PC-3 (cell line): ENCODE measurements around the gene C1orf185. TPM values are rescaled to one million over a fixed set of nuclear protein-coding genes. Genes with fewer than 3 reads are reported as not detected.

Experiments
- ATAC-seq: fragments of 200-7000 bp; cut with Tn5 transposase; 2 replicates; pipeline ENCODE4 v1.9.1; 2020; ENCODE audit warnings: mild to moderate bottlenecking, moderate library complexity
- BruUV-seq: library from RNA; stranded (reverse); fragments of 400-500 nt; replicated peaks from 2 replicates; lab custom pipeline; 2021; lab: Mats Ljungman, UMichigan
- CTCF ChIA-PET: fragments of 300-600 bp; sonication (Branson Sonifier 250); formaldehyde crosslinking; loops from one replicate; lab custom pipeline; 2022; ENCODE audit warnings: antibody characterized with exemption; lab: Charles Lee
- POLR2A ChIA-PET: fragments of 300-600 bp; sonication (Branson Sonifier 250); formaldehyde crosslinking; loops from one replicate; lab custom pipeline; 2022; ENCODE audit warnings: antibody characterized with exemption; ENCODE audit not compliant: unreplicated experiment; lab: Charles Lee
- DNase-seq: peaks from one replicate; pipeline ENCODE4 v3.0.0-alpha.2; 2015
- H2AFZ ChIP-seq: fragments of 300-600 bp; sonication (generic); 2 replicates; pipeline ENCODE4 v1.6.0; 2016; ENCODE audit warnings: antibody characterized with exemption, low read length
- H3F3A ChIP-seq: fragments of 300-600 bp; sonication (generic); one replicate; pipeline ENCODE4 v1.6.0; 2017; ENCODE audit warnings: antibody characterized with exemption, low read length, control low read depth, mild to moderate bottlenecking; ENCODE audit not compliant: unreplicated experiment
- H3K27ac ChIP-seq: fragments of 300-600 bp; sonication (generic); 2 replicates; pipeline ENCODE4 v1.5.1; 2016; ENCODE audit warnings: mild to moderate bottlenecking, low read length
- H3K27me3 ChIP-seq: fragments of 300-600 bp; sonication (generic); 2 replicates; pipeline ENCODE4 v1.6.1; 2016; ENCODE audit warnings: low read length, mixed read lengths
- H3K36me3 ChIP-seq: fragments of 300-600 bp; sonication (generic); 2 replicates; pipeline ENCODE4 v1.6.1; 2016; ENCODE audit warnings: low read depth, mixed run types, low read length, mixed read lengths
- H3K4me1 ChIP-seq: fragments of 300-600 bp; sonication (generic); 2 replicates; pipeline ENCODE4 v1.5.1; 2016; ENCODE audit warnings: low read length; ENCODE audit not compliant: insufficient read depth
- H3K4me2 ChIP-seq: fragments of 300-600 bp; sonication (generic); 2 replicates; pipeline ENCODE4 v1.6.0; 2016; ENCODE audit warnings: low read length
- H3K4me3 ChIP-seq: fragments of 300-600 bp; sonication (generic); 2 replicates; pipeline ENCODE4 v1.5.1; 2016; ENCODE audit warnings: mild to moderate bottlenecking, low read length, mixed read lengths
- H3K79me2 ChIP-seq: fragments of 300-600 bp; sonication (generic); 2 replicates; pipeline ENCODE4 v1.6.1; 2017; ENCODE audit warnings: low read length, mixed read lengths
- H3K9ac ChIP-seq: fragments of 300-600 bp; sonication (generic); 2 replicates; pipeline ENCODE4 v1.6.0; 2016; ENCODE audit warnings: mild to moderate bottlenecking, low read length
- H3K9me2 ChIP-seq: fragments of 300-600 bp; sonication (generic); replicated peaks from 2 replicates; pipeline ENCODE4 v1.6.1; 2016; ENCODE audit warnings: mixed run types, low read length, mixed read lengths
- H3K9me3 ChIP-seq: fragments of 300-600 bp; sonication (generic); 2 replicates; pipeline ENCODE4 v1.6.1; 2016; ENCODE audit warnings: low read length, mixed read lengths
- H4K20me1 ChIP-seq: fragments of 300-600 bp; sonication (generic); 2 replicates; pipeline ENCODE4 v1.6.1; 2016; ENCODE audit warnings: low read length, mixed read lengths
- EZH2 ChIP-seq: fragments of 300-600 bp; sonication (generic); IDR thresholded peaks from one replicate; pipeline ENCODE4 v1.6.1; 2017; ENCODE audit warnings: antibody characterized with exemption, mild to moderate bottlenecking, low read length; ENCODE audit not compliant: unreplicated experiment
- EZH2phosphoT487 ChIP-seq: fragments of 300-600 bp; sonication (generic); IDR thresholded peaks from 2 replicates; pipeline ENCODE4 v1.6.1; 2018; ENCODE audit warnings: mild to moderate bottlenecking, antibody characterized with exemption, low read length, borderline replicate concordance
- intact Hi-C: fragments of 100-400 bp; cut with micrococcal nuclease; formaldehyde crosslinking; loops from 2 replicates; pipeline ENCODE4 v1.9.0; 2023
- total RNA-seq: library from RNA; depleted of rRNA; stranded (reverse); fragments of >200 nt; gene quantifications from 2 replicates; pipeline ENCODE4 v1.2.3, GENCODE V29; 2014
- TF ChIP-seq, protein P1 (sequence below): fragments of 300-600 bp; sonication (generic); conservative IDR thresholded peaks from 2 replicates; pipeline ENCODE4 v1.5.1; 2017; ENCODE audit warnings: antibody characterized with exemption, low read depth, mild to moderate bottlenecking, low read length

C1orf185 gene
- total RNA-seq, 1 experiment from 2014 or later, result not detected

GRCh38 chr1:51071291-51072042, 30.6 kb upstream of the C1orf185 start:
- peak; percentile 61 for ATAC-seq
- peak overlapping the region; percentile 49 for H3K4me3 ChIP-seq
- no peaks in the 10 kb centered on the region for H3K36me3 ChIP-seq
- H3K27me3 ChIP-seq, result no peaks in the 10 kb centered on the region
- peak; percentile 59 for DNase-seq
- H3K4me2 ChIP-seq, result peak overlapping the region; percentile 69
- no peaks in the 10 kb centered on the region for H3K79me2 ChIP-seq
- peaks cover 8% of the 10 kb centered on the region for H3F3A ChIP-seq
- peak overlapping the region; percentile 47 for H3K9ac ChIP-seq
- ChIA-PET CTCF (interaction anchor here (1.1 kb wide), 1 partner anchor 17 kb away, joined by 3 read pairs; no protein-coding TSS in a partner anchor), POLR2A (interaction anchor here (0.5 to 0.6 kb wide), 2 partner anchors 208 to 249 kb away, joined by 4 to 17 read pairs; no protein-coding TSS in a partner anchor)
- TF ChIP-seq, protein P1, sequence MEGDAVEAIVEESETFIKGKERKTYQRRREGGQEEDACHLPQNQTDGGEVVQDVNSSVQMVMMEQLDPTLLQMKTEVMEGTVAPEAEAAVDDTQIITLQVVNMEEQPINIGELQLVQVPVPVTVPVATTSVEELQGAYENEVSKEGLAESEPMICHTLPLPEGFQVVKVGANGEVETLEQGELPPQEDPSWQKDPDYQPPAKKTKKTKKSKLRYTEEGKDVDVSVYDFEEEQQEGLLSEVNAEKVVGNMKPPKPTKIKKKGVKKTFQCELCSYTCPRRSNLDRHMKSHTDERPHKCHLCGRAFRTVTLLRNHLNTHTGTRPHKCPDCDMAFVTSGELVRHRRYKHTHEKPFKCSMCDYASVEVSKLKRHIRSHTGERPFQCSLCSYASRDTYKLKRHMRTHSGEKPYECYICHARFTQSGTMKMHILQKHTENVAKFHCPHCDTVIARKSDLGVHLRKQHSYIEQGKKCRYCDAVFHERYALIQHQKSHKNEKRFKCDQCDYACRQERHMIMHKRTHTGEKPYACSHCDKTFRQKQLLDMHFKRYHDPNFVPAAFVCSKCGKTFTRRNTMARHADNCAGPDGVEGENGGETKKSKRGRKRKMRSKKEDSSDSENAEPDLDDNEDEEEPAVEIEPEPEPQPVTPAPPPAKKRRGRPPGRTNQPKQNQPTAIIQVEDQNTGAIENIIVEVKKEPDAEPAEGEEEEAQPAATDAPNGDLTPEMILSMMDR, result no peak
- TF ChIP-seq EZH2phosphoT487, result no peak
- TF ChIP-seq EZH2, result no peak
- H3K4me1 ChIP-seq, result peaks cover 29% of the 10 kb centered on the region
- intact Hi-C loops, result no loop called here
- no peaks in the 10 kb centered on the region for H3K9me3 ChIP-seq
- peak overlapping the region; percentile 86 for H3K27ac ChIP-seq
- H3K9me2 ChIP-seq, result no peaks in the 10 kb centered on the region
- H2AFZ ChIP-seq, result peak overlapping the region; percentile 45
- H4K20me1 ChIP-seq, result no peaks in the 10 kb centered on the region
- BruUV-seq, result no TSS peak

- no peaks in the 10 kb centered on the region for H3K27me3 ChIP-seq
- H3K9me3 ChIP-seq, result no peaks in the 10 kb centered on the region
- H3K9me2 ChIP-seq, result no peaks in the 10 kb centered on the region
- H3K4me1 ChIP-seq, result peaks cover 29% of the 10 kb centered on the region
- ChIA-PET POLR2A (no interaction called here), CTCF (interaction anchor here (1.1 kb wide), 1 partner anchor 16 kb away, joined by 3 read pairs; no protein-coding TSS in a partner anchor)
- TF ChIP-seq EZH2 (no peak), EZH2phosphoT487 (no peak)
- TF ChIP-seq, protein P1, result no peak
- intact Hi-C loops, result no loop called here
- peak overlapping the region; percentile 86 for H3K27ac ChIP-seq
- no peak for ATAC-seq
- peak overlapping the region; percentile 69; the same call in 1 of the 2 replicates for H3K4me2 ChIP-seq
- H3K36me3 ChIP-seq, result no peaks in the 10 kb centered on the region
- no peaks in the 10 kb centered on the region for H3K79me2 ChIP-seq
- H2AFZ ChIP-seq, result no peak overlapping the region
- no peak overlapping the region for H3K9ac ChIP-seq
- BruUV-seq, result no TSS peak
- H3K4me3 ChIP-seq, result no peak overlapping the region
- H3F3A ChIP-seq, result peaks cover 8% of the 10 kb centered on the region
- DNase-seq, result no peak
- H4K20me1 ChIP-seq, result no peaks in the 10 kb centered on the region
Measured at GRCh38 chr1:51072043-51072439, 30.0 kb upstream of the C1orf185 start.

DNA sequence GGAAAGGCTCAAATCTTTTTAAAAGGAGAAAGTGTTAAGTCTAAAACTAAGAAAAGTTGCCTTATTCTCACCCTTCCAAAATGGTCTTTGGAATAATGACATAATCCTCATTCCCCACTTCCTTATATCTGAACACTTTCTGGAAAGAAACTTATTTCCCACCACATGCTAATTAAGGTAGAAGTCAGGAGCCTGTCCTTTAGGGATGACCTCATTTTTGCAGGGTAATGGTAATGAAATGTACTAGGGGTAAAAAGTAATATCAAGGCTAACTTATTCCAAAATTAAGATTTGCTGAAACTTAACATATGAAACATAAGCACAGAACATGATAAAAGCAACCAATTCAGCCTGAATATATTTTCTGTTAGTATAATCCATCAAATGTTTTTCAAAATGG, 29.4 kb upstream of the C1orf185 start:
- ATAC-seq, result no peak
- CTCF ChIA-PET, result no interaction called here

More for the DNA sequence above, 29.4 kb upstream of the C1orf185 start:
- no TSS peak for BruUV-seq
- Histone ChIP-seq H3K4me2 (no peak overlapping the region), H3K9me2 (no peaks in the 10 kb centered on the region), H3K9ac (no peak overlapping the region), H3K27ac (no peak overlapping the region), H3K27me3 (no peaks in the 10 kb centered on the region), H3F3A (peaks cover 8% of the 10 kb centered on the region), H4K20me1 (no peaks in the 10 kb centered on the region), H3K4me1 (peaks cover 29% of the 10 kb centered on the region), H3K4me3 (no peak overlapping the region), H3K9me3 (no peaks in the 10 kb centered on the region), H2AFZ (no peak overlapping the region), H3K36me3 (no peaks in the 10 kb centered on the region), H3K79me2 (no peaks in the 10 kb centered on the region)
- TF ChIP-seq EZH2phosphoT487 (no peak), EZH2 (no peak)
- TF ChIP-seq, protein P1, result no peak
- POLR2A ChIA-PET, result no interaction called here
- intact Hi-C loops, result no loop called here
- no peak for DNase-seq
